Astrocyte (in vitro differentiated cells and primary cell): ENCODE results near the gene MFSD6.

Source experiments
- EZH2 ChIP-seq: IDR thresholded peaks from 2 replicates; pipeline ENCODE4 v1.6.1; 2012; ENCODE audit warnings: mild to moderate bottlenecking, low read length, inconsistent platforms; ENCODE audit not compliant: insufficient read depth
- TF ChIP-seq, protein P1 (sequence below): IDR thresholded peaks from 2 replicates; pipeline ENCODE4 v1.5.1; 2011; ENCODE audit warnings: low read depth, mild to moderate bottlenecking, inconsistent platforms, low read length, moderate library complexity; ENCODE audit not compliant: insufficient read depth

DNA sequence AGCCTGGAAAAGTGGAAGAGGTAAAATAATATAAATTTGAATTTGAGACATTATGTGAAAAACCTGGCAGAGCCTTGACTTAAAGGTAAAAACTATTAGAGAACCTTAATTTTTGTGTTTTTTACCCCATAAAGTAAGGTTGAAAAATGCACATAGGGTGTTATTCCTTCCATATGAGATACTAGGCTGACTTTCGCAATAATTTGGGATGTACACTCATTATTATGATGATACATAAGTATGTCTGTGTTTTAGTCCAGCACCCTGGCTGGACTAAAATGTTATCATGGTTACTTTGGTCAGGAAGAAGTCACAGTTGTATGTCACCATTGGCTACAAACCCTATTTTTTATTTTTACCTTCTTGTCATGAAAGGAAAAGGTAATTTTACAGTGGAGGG, 106.5 kb downstream of the MFSD6 start:
- TF ChIP-seq, protein P1, sequence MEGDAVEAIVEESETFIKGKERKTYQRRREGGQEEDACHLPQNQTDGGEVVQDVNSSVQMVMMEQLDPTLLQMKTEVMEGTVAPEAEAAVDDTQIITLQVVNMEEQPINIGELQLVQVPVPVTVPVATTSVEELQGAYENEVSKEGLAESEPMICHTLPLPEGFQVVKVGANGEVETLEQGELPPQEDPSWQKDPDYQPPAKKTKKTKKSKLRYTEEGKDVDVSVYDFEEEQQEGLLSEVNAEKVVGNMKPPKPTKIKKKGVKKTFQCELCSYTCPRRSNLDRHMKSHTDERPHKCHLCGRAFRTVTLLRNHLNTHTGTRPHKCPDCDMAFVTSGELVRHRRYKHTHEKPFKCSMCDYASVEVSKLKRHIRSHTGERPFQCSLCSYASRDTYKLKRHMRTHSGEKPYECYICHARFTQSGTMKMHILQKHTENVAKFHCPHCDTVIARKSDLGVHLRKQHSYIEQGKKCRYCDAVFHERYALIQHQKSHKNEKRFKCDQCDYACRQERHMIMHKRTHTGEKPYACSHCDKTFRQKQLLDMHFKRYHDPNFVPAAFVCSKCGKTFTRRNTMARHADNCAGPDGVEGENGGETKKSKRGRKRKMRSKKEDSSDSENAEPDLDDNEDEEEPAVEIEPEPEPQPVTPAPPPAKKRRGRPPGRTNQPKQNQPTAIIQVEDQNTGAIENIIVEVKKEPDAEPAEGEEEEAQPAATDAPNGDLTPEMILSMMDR = no peak
- TF ChIP-seq EZH2 = no peak
